HCT116 (cell line): ENCODE data around the gene ERI2. TPM values are rescaled to one million over a fixed set of nuclear protein-coding genes. Genes with fewer than 3 reads are reported as not detected.

Experiments
- ATAC-seq: fragments of 200-7000 bp; cut with Tn5 transposase; 2 replicates; pipeline ENCODE4 v1.9.1; 2020; ENCODE audit warnings: mild to moderate bottlenecking, moderate library complexity
- BruUV-seq: library from RNA; stranded (reverse); fragments of 400-500 nt; replicated peaks from 2 replicates; lab custom pipeline; 2021; lab: Mats Ljungman, UMichigan
- CTCF ChIA-PET: fragments of 300-600 bp; sonication (Branson Sonifier 250); formaldehyde crosslinking; loops from one replicate; lab custom pipeline; 2021; ENCODE audit warnings: antibody characterized with exemption; lab: Charles Lee
- POLR2A ChIA-PET: fragments of 300-600, 350-600 bp; sonication (Branson Sonifier 250); formaldehyde crosslinking; loops from one replicate; lab custom pipeline; 2021; ENCODE audit warnings: antibody characterized with exemption; lab: Charles Lee
- RAD21 ChIA-PET, 2 experiments: fragments of 300-600 bp; sonication (Branson Sonifier 250); formaldehyde crosslinking; loops; one replicate each; lab custom pipeline; 2023; ENCODE audit warnings: low total read pairs in 2 of 2; ENCODE audit not compliant: uncharacterized antibody in 2 of 2, unreplicated experiment in 2 of 2, low non-redundant PET in 1 of 2; lab: Charles Lee
- DNase-seq: peaks from one replicate; pipeline ENCODE4 v3.0.0-alpha.2; 2010; ENCODE audit warnings: low read depth, low spot score
- H2AFZ ChIP-seq: fragments of 200-600 bp; shearing (Covaris generic), sonication (generic); 2 replicates; pipeline ENCODE4 v1.6.1; 2017; ENCODE audit warnings: low read depth, mixed run types, mixed read lengths, antibody characterized with exemption, low read length; ENCODE audit not compliant: poor library complexity, severe bottlenecking
- H3K27ac ChIP-seq: 2 replicates; pipeline ENCODE4 v1.5.1; 2012; ENCODE audit warnings: low read depth, low read length
- H3K27me3 ChIP-seq: fragments of 200-600 bp; sonication (generic); 2 replicates; pipeline ENCODE4 v1.6.1; 2016; ENCODE audit warnings: mixed run types, low read length, mixed read lengths; ENCODE audit not compliant: insufficient read depth
- H3K36me3 ChIP-seq, 2 experiments: fragments of 200-500 bp in 1 of 2; fragments of 200-600 bp in 1 of 2; sonication (Bioruptor generic) in 1 of 2; sonication (generic) in 1 of 2; 2 replicates each; pipeline versions ENCODE4 v1.5.1 to v1.6.1; 2014 to 2016; ENCODE audit warnings: low read length in 2 of 2, inconsistent platforms in 1 of 2, mixed read lengths in 1 of 2, mixed run types in 1 of 2; ENCODE audit not compliant: insufficient read depth in 2 of 2, control insufficient read depth in 1 of 2
- H3K4me1 ChIP-seq, 2 experiments: fragments of 200-600 bp in 1 of 2; sonication (generic) in 1 of 2; 2 replicates each; pipeline versions ENCODE4 v1.5.1 to v1.6.1; 2012 to 2017; ENCODE audit warnings: low read length in 2 of 2, inconsistent platforms in 1 of 2, mild to moderate bottlenecking in 1 of 2, mixed read lengths in 1 of 2, mixed run types in 1 of 2, moderate library complexity in 1 of 2; ENCODE audit not compliant: insufficient read depth in 2 of 2, control insufficient read depth in 1 of 2
- H3K4me2 ChIP-seq: fragments of 200-600 bp; sonication (generic); 2 replicates; pipeline ENCODE4 v1.6.1; 2017; ENCODE audit warnings: mixed run types, low read length, mixed read lengths
- H3K4me3 ChIP-seq, 2 experiments: fragments of 200-600 bp in 1 of 2; sonication (generic) in 1 of 2; replicated peaks in 1 of 2; 2 replicates each; pipeline ENCODE4 v1.5.1; 2011 to 2016; ENCODE audit warnings: low read length in 2 of 2, control low read depth in 1 of 2, low read depth in 1 of 2, mild to moderate bottlenecking in 1 of 2, mixed read lengths in 1 of 2, mixed run types in 1 of 2
- H3K79me2 ChIP-seq: fragments of 200-600 bp; sonication (generic); 2 replicates; pipeline ENCODE4 v1.6.1; 2017; ENCODE audit warnings: mild to moderate bottlenecking, mixed run types, low read length, moderate library complexity, mixed read lengths; ENCODE audit not compliant: insufficient read depth
- H3K9ac ChIP-seq: fragments of 200-600 bp; sonication (generic); 2 replicates; pipeline ENCODE4 v1.6.1; 2016; ENCODE audit warnings: low read length, mixed read lengths
- H3K9me2 ChIP-seq: fragments of 200-600 bp; sonication (generic), shearing (Covaris generic); 2 replicates; pipeline ENCODE4 v1.6.1; 2017; ENCODE audit warnings: mixed run types, mild to moderate bottlenecking, moderate library complexity; ENCODE audit not compliant: insufficient read depth
- H3K9me3 ChIP-seq, 2 experiments: fragments of 200-500 bp in 1 of 2; fragments of 200-600 bp in 1 of 2; sonication (Bioruptor generic) in 1 of 2; sonication (generic) in 1 of 2; 2 replicates each; pipeline ENCODE4 v1.6.1; 2014 to 2017; ENCODE audit warnings: low read length in 2 of 2, mixed read lengths in 2 of 2, inconsistent platforms in 1 of 2, low read depth in 1 of 2, mild to moderate bottlenecking in 1 of 2, mixed run types in 1 of 2, moderate library complexity in 1 of 2; ENCODE audit not compliant: control insufficient read depth in 1 of 2, insufficient read depth in 1 of 2
- H4K20me1 ChIP-seq: fragments of 200-600 bp; sonication (generic), shearing (Covaris generic); 2 replicates; pipeline ENCODE4 v1.6.1; 2017; ENCODE audit warnings: mixed run types, mild to moderate bottlenecking, moderate library complexity; ENCODE audit not compliant: insufficient read depth
- CBX3 ChIP-seq: IDR thresholded peaks from 2 replicates; pipeline ENCODE4 v1.6.1; 2012; ENCODE audit warnings: low read depth
- EGR1 ChIP-seq: IDR thresholded peaks from 2 replicates; pipeline ENCODE4 v1.6.1; 2012; ENCODE audit warnings: low read depth
- EZH2 ChIP-seq: fragments of 200-600 bp; sonication (generic); IDR thresholded peaks from 2 replicates; pipeline ENCODE4 v1.6.1; 2017; ENCODE audit warnings: antibody characterized with exemption, mixed run types
- JUND ChIP-seq: IDR thresholded peaks from 2 replicates; pipeline ENCODE4 v1.6.1; 2012
- MAX ChIP-seq: IDR thresholded peaks from 2 replicates; pipeline ENCODE4 v1.6.1; 2012
- RAD21 ChIP-seq: IDR thresholded peaks from 2 replicates; pipeline ENCODE4 v1.6.1; 2012; ENCODE audit warnings: low read depth, mild to moderate bottlenecking
- SIN3A ChIP-seq: IDR thresholded peaks from 2 replicates; pipeline ENCODE4 v1.6.1; 2012; ENCODE audit warnings: low read depth
- SRF ChIP-seq: IDR thresholded peaks from 2 replicates; pipeline ENCODE4 v1.6.1; 2012; ENCODE audit warnings: low read depth
- TCF7L2 ChIP-seq: IDR thresholded peaks from 2 replicates; pipeline ENCODE4 v1.7.0; 2011; ENCODE audit warnings: borderline replicate concordance, inconsistent platforms; ENCODE audit not compliant: insufficient read depth, insufficient read length; ENCODE audit errors: extremely low read depth
- intact Hi-C: fragments of 100-400 bp; cut with micrococcal nuclease; formaldehyde crosslinking; loops from 2 replicates; pipeline ENCODE4 v1.10.0; 2022
- total RNA-seq: library from RNA; stranded (reverse); gene quantifications from one replicate; pipeline ENCODE4 v1.2.1, GENCODE V29; 2021; ENCODE audit not compliant: unreplicated experiment
- TF ChIP-seq, protein P1 (sequence below), 3 experiments: fragments of 200-600 bp in 1 of 3; sonication (generic) in 1 of 3; IDR thresholded peaks in 2 of 3; conservative IDR thresholded peaks in 1 of 3; 2 replicates each; pipeline ENCODE4 v1.5.1; 2012 to 2017; ENCODE audit warnings: low read depth in 2 of 3, low read length in 2 of 3, antibody characterized with exemption in 1 of 3, borderline replicate concordance in 1 of 3, control low read depth in 1 of 3, mild to moderate bottlenecking in 1 of 3, mixed read lengths in 1 of 3, mixed run types in 1 of 3, moderate library complexity in 1 of 3; ENCODE audit not compliant: insufficient read depth in 1 of 3
- TF ChIP-seq, protein P2 (sequence below): IDR thresholded peaks from 2 replicates; pipeline ENCODE4 v1.6.1; 2012; ENCODE audit warnings: low read depth

ERI2 gene
- total RNA-seq, 1 experiment from 2014 or later = 42.1 TPM

DNA sequence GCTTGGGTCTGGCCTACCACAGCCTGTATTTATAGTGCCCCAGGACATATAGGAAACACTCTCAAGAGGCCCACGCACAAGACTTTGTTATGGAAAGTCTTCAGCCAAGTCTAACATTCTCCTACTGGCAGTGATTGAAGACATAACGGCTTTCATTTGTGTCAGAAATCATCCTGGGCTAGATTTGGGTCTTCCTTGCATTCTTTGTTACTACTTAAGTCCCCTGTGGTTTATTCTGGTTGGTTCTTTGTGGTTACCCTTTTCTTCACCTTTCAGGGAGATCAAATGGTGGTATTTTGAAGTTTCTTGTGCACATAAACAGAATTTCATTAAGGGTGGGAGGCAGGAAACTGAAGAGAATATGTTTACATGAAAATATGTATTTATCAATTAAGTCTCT is 37.8 kb upstream of the ERI2 start:
- H3K36me3 ChIP-seq = peaks cover 2 to 3% of the 10 kb centered on the region in 2 experiments; a peak in 2 of 4 replicates
- no peak overlapping the region for H3K9ac ChIP-seq
- no peaks in the 10 kb centered on the region for H4K20me1 ChIP-seq
- H3K4me1 ChIP-seq = no peaks in the 10 kb centered on the region
- intact Hi-C loops = no loop called here
- no peaks in the 10 kb centered on the region for H3K9me2 ChIP-seq
- ATAC-seq = no peak
- DNase-seq = no peak
- no peaks in the 10 kb centered on the region for H3K27me3 ChIP-seq
- ChIA-PET CTCF (interaction anchor here (1.0 kb wide), 1 partner anchor 456 kb away, joined by 4 read pairs; no protein-coding TSS in a partner anchor), POLR2A (no interaction called here), RAD21 (no interaction called here)
- BruUV-seq = no TSS peak
- H3K4me2 ChIP-seq = no peak overlapping the region
- TF ChIP-seq EZH2 = no peak
- TF ChIP-seq SRF = no peak
- no peak for TF ChIP-seq TCF7L2
- H3K9me3 ChIP-seq = no peaks in the 10 kb centered on the region
- no peak overlapping the region for H3K27ac ChIP-seq
- H3K4me3 ChIP-seq = no peak overlapping the region
- no peaks in the 10 kb centered on the region for H3K79me2 ChIP-seq
- no peak overlapping the region for H2AFZ ChIP-seq

GRCh38 chr16:20839504-20839903 is 33.2 kb upstream of the ERI2 start:
- intact Hi-C loops = no loop called here
- no peak overlapping the region for H3K9ac ChIP-seq
- H4K20me1 ChIP-seq = no peaks in the 10 kb centered on the region
- no peaks in the 10 kb centered on the region for H3K79me2 ChIP-seq
- no peaks in the 10 kb centered on the region for H3K9me2 ChIP-seq
- no peak for ATAC-seq
- no TSS peak for BruUV-seq
- no peak overlapping the region for H3K4me2 ChIP-seq
- peaks cover 2 to 16% of the 10 kb centered on the region in 2 experiments; a peak in 2 of 4 replicates for H3K36me3 ChIP-seq
- POLR2A ChIA-PET = no interaction called here
- H2AFZ ChIP-seq = no peak overlapping the region
- DNase-seq = no peak
- no peaks in the 10 kb centered on the region for H3K4me1 ChIP-seq
- no peak overlapping the region for H3K27ac ChIP-seq
- no peak overlapping the region for H3K4me3 ChIP-seq
- TF ChIP-seq, protein P1, sequence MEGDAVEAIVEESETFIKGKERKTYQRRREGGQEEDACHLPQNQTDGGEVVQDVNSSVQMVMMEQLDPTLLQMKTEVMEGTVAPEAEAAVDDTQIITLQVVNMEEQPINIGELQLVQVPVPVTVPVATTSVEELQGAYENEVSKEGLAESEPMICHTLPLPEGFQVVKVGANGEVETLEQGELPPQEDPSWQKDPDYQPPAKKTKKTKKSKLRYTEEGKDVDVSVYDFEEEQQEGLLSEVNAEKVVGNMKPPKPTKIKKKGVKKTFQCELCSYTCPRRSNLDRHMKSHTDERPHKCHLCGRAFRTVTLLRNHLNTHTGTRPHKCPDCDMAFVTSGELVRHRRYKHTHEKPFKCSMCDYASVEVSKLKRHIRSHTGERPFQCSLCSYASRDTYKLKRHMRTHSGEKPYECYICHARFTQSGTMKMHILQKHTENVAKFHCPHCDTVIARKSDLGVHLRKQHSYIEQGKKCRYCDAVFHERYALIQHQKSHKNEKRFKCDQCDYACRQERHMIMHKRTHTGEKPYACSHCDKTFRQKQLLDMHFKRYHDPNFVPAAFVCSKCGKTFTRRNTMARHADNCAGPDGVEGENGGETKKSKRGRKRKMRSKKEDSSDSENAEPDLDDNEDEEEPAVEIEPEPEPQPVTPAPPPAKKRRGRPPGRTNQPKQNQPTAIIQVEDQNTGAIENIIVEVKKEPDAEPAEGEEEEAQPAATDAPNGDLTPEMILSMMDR (IDR thresholded peaks at IDR 0.05 in 2 of 3, conservative IDR thresholded peaks at IDR 0.05 in 1 of 3; ENCODE audit: borderline replicate concordance in 1 of 3, insufficient read depth in 1 of 3, low read depth in 2 of 3, low read length in 2 of 3) = no peak
- TF ChIP-seq, protein P2, sequence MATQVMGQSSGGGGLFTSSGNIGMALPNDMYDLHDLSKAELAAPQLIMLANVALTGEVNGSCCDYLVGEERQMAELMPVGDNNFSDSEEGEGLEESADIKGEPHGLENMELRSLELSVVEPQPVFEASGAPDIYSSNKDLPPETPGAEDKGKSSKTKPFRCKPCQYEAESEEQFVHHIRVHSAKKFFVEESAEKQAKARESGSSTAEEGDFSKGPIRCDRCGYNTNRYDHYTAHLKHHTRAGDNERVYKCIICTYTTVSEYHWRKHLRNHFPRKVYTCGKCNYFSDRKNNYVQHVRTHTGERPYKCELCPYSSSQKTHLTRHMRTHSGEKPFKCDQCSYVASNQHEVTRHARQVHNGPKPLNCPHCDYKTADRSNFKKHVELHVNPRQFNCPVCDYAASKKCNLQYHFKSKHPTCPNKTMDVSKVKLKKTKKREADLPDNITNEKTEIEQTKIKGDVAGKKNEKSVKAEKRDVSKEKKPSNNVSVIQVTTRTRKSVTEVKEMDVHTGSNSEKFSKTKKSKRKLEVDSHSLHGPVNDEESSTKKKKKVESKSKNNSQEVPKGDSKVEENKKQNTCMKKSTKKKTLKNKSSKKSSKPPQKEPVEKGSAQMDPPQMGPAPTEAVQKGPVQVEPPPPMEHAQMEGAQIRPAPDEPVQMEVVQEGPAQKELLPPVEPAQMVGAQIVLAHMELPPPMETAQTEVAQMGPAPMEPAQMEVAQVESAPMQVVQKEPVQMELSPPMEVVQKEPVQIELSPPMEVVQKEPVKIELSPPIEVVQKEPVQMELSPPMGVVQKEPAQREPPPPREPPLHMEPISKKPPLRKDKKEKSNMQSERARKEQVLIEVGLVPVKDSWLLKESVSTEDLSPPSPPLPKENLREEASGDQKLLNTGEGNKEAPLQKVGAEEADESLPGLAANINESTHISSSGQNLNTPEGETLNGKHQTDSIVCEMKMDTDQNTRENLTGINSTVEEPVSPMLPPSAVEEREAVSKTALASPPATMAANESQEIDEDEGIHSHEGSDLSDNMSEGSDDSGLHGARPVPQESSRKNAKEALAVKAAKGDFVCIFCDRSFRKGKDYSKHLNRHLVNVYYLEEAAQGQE = no peak
- TF ChIP-seq TCF7L2 = no peak
- no peak for TF ChIP-seq CBX3
- no peak for TF ChIP-seq EGR1
- TF ChIP-seq MAX = no peak
- no peak for TF ChIP-seq EZH2
- no peak for TF ChIP-seq SRF
- no peak for TF ChIP-seq JUND
- no peak for TF ChIP-seq SIN3A
- no peak for TF ChIP-seq RAD21
- no peaks in the 10 kb centered on the region for H3K27me3 ChIP-seq
- no peaks in the 10 kb centered on the region; a peak in 1 of 4 replicates for H3K9me3 ChIP-seq
- RAD21 ChIA-PET = no interaction called here
- CTCF ChIA-PET = no interaction called here
